ENCODE measurements around the gene PDIA5.

GRCh38 chr3:123193448-123194101 is 126.8 kb downstream of the PDIA5 start:
- TF ChIP-seq CTCF (IDR thresholded peaks at IDR 0.05) = no peak
- TF ChIP-seq POLR2A (IDR thresholded peaks at IDR 0.05) = no peak
- no peak for TF ChIP-seq POLR2AphosphoS5 (IDR thresholded peaks at IDR 0.05)

Data from upper lobe of left lung (tissue), 4 donors.